KOPT-K1 (cell line): ENCODE results near the gene PEX13.
"Not testable (repeated sequence)": the region's sequence is repeated elsewhere in the genome, so short reads cannot be mapped to it uniquely, and the experiment has no call there.

Experiments
- H3K27ac ChIP-seq: fragments of 200-600 bp; sonication (generic); 2 replicates; pipeline ENCODE4 v1.5.1; 2016; ENCODE audit warnings: antibody characterized with exemption, mild to moderate bottlenecking, low read depth, low read length; ENCODE audit not compliant: poor library complexity, severe bottlenecking
- H3K36me3 ChIP-seq: fragments of 200-600 bp; sonication (generic); 2 replicates; pipeline ENCODE4 v1.5.1; 2017; ENCODE audit warnings: antibody characterized with exemption, mild to moderate bottlenecking, low read length, moderate library complexity; ENCODE audit not compliant: insufficient read depth
- H3K9me3 ChIP-seq: fragments of 200-600 bp; sonication (generic); 2 replicates; pipeline ENCODE4 v1.5.1; 2017; ENCODE audit warnings: antibody characterized with exemption, low read length, mild to moderate bottlenecking; ENCODE audit not compliant: insufficient read depth, poor library complexity, severe bottlenecking

PEX13 gene

DNA sequence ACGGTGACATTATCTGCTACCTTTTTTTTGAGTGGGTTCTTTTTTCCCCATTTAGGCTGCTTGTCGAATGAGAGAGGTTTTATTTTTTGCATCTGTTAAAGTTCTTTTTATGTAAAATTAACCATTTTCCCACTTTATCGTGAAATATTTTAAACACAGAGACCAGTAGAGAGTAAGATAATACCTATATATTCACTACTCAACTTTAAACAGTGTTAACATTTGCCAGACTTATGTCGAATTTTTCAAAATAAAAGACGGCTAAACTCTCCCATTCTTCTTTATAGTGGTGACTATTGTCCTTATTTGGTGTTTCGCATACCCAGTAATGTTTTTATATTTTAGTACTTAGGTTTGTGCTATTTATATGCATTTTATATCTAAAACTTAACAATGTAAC lies 1.3 kb downstream of the PEX13 start:
- peaks cover 16% of the 10 kb centered on the region for H3K9me3 ChIP-seq
- peaks cover 28% of the 10 kb centered on the region for H3K36me3 ChIP-seq
- peak overlapping the region; percentile 86 for H3K27ac ChIP-seq

GRCh38 chr2:61021228-61021660 lies 3.7 kb downstream of the PEX13 start:
- H3K36me3 ChIP-seq, result peaks cover 40% of the 10 kb centered on the region
- H3K27ac ChIP-seq, result no peak overlapping the region
- H3K9me3 ChIP-seq, result peaks cover 16% of the 10 kb centered on the region

DNA sequence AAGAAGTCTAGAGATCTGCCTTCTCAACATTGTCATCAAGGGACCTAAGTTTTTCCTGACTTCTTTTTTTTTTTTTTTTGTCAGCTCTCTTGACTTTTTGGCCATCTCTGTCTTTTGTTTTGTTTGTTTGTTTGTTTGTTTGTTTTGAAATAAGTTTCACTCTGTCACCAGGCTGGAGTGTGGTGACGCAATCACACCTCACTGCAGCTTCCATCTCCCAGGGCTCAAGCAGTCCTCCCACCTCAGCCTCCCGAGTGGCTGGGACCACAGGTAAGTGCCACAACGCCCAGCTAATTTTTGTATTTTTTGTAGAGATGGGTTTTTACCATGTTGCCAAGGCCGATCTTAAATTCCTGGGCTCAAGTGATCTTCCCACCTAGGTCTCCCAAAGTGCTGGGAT lies 6.2 kb downstream of the PEX13 start:
- peaks cover 16% of the 10 kb centered on the region for H3K9me3 ChIP-seq
- H3K36me3 ChIP-seq, result peaks cover 55% of the 10 kb centered on the region
- H3K27ac ChIP-seq, result no peak overlapping the region

DNA sequence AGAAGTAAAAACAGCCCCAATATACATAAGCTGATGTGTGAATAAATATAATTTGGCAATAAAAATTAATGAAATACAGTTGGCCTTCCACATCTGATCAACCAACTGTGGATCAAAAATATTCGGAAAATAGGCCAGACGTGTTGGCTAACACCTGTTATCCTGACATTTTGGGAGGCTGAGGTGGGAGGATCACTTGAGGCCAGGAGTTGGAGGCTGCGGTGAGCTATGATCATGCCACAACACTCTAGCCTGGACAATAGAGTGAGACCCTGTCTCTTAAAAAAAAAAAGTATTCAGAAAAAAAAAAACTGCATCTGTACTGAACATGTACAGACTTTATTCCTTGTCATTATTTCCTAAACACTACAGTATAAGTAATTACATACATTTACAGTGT lies 12.0 kb downstream of the PEX13 start:
- H3K9me3 ChIP-seq, result peaks cover 5% of the 10 kb centered on the region
- no peak overlapping the region for H3K27ac ChIP-seq
- H3K36me3 ChIP-seq, result peaks cover 58% of the 10 kb centered on the region

DNA sequence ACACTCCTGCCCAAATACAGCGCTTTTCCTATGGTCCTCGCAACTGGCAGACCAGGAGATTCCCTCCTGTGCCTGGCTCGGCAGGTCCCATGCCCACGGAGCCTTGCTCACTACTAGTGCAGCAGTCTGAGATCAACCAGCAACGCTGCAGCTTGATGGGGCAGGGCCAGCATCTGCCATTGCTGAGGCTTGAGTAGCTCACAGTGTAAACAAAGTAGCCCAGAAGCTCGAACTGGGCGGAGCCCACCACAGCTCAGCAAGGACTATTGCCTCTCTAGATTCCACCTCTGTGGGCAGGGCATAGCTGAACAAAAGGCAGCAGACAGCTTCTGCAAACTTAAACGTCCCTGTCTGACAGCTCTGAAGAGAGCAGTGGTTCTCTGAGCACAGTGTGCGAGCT lies 17.1 kb downstream of the PEX13 start:
- Histone ChIP-seq H3K36me3 (peaks cover 51% of the 10 kb centered on the region), H3K9me3 (peaks cover 24% of the 10 kb centered on the region)
- not testable (repeated sequence) for H3K27ac ChIP-seq

- Histone ChIP-seq H3K9me3 (peaks cover 24% of the 10 kb centered on the region), H3K36me3 (peaks cover 41% of the 10 kb centered on the region)
- H3K27ac ChIP-seq, result not testable (repeated sequence)
Observed at GRCh38 chr2:61036643-61037042, 19.1 kb downstream of the PEX13 start.

DNA sequence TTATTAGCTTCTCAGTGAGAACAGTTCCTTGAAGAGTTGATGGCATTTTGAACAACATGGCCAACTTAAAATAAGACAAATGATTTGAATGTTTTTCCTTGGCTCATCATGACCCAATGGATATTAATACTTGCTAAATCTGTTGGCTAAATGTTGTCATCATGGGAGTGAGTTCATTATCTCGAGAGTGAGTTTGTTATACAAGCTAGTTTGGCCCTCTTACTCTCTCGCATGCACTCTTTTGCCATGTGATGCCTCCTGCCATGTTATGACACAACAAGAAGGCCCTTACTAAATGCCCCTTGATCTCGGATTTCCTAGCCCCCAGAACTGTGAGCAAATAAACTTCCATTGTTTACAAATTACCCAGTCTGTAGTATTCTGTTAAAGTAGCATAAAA lies 25.3 kb downstream of the PEX13 start:
- Histone ChIP-seq H3K36me3 (peaks cover 46% of the 10 kb centered on the region), H3K9me3 (no peaks in the 10 kb centered on the region), H3K27ac (no peak overlapping the region)

DNA sequence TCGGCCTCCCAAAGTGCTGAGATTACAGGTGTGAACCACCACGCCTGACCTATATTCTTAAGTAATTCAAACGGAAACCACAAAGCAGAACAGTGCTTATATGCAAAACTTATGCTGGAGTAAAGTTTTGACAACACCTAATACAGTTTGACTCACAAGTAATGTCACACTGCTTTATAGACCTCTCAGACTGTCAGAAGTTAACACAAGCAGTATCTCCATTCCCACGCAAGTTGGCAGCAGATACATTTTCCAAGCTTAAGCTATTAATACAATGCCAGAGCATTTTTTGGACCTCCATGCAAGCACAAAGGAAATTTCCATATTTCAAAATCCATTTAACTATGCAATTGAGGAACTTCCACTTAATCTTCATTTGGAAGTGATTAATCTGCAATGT lies 27.1 kb downstream of the PEX13 start:
- H3K9me3 ChIP-seq, result no peaks in the 10 kb centered on the region

DNA sequence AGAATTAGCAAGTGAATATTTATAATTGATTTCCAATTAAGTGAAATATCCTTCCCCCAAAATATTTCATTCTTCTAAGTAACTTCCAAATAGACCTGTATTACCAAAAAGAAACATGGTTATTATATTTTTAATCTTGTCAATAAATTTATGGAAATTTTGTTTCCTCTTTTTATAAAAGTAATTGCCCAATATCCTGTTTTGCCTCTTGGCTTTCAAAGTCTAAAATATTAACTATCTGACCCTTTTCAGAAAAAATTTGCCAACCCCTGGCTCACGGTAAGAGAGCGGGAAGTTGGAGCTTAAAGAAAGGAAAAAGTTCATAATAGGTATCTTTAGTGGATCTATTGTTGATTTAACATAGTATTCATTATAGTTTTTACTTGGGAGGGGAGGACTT lies 27.7 kb downstream of the PEX13 start:
- Histone ChIP-seq H3K9me3 (no peaks in the 10 kb centered on the region), H3K36me3 (peaks cover 70% of the 10 kb centered on the region), H3K27ac (no peak overlapping the region)

More for the DNA sequence above, 27.1 kb downstream of the PEX13 start:
- peaks cover 64% of the 10 kb centered on the region for H3K36me3 ChIP-seq
- no peak overlapping the region for H3K27ac ChIP-seq

DNA sequence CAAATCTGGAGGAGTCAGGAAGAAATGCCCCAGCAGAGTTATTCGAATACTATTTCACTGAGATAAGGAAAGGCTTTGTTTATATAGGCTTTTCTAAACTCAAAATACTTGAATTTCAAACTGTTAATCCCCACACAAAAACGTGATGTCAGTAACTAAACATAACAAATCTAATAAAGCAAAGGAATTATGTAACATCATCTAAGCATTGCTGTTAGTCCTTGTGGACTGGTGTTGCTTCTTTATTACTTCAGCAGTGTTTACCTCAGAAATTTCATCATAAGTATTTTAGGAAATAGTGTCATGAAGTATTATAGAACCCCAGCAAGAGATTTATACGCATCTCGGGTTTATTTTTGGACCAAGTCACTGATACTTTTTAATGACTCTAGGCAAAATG lies 28.5 kb downstream of the PEX13 start:
- H3K27ac ChIP-seq, result no peak overlapping the region
- no peaks in the 10 kb centered on the region for H3K9me3 ChIP-seq
- peaks cover 78% of the 10 kb centered on the region for H3K36me3 ChIP-seq

- no peak overlapping the region for H3K27ac ChIP-seq
- H3K9me3 ChIP-seq, result no peaks in the 10 kb centered on the region
- peaks cover 48% of the 10 kb centered on the region for H3K36me3 ChIP-seq
Observed at GRCh38 chr2:61055557-61055956, 38.0 kb downstream of the PEX13 start.

DNA sequence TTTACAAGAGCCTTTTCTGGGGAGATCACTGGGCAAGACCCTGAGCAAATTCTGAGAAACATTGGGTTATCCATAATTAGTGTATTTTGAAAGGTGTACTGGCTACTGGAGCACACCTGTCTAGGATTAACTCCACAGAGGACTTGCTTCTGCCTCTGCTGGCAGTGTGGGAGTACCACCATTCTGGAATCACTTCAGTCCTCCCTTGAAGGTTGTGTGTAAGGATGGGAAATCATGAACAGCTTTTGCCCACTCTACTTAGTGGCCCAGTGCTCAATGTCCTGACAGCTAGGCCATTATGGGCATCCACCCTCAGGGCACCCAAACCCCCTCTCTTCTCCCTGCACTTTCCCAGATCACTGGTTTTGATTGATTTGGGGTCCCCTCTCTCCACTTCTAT lies 40.0 kb downstream of the PEX13 start:
- no peak overlapping the region for H3K27ac ChIP-seq
- peaks cover 38% of the 10 kb centered on the region for H3K36me3 ChIP-seq
- H3K9me3 ChIP-seq, result no peaks in the 10 kb centered on the region

DNA sequence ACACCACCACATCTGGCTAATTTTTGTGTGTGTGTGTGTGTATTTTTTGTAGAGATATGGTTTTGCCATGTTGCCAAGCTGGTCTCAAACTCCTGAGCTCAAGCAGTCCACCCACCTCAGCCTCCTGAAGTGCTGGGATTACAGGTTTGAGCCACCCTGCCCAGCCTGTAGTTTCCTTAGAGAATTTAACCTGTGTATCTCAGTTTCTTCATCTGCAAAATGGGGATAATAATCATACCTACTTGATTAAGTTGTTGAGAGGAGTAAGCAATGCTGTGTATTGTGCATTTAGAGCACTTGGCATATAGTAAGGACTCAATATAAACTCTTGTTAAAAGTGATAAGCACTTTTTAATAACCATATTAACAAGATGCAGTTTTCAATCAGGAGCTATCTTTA lies 41.9 kb downstream of the PEX13 start:
- Histone ChIP-seq H3K27ac (no peak overlapping the region), H3K36me3 (peaks cover 26% of the 10 kb centered on the region)

GRCh38 chr2:61065714-61066709 lies 48.5 kb downstream of the PEX13 start, which contains the start of gene SANBR:
TSS of gene SANBR (plus strand) at chr2:61065871. CDS start at chr2:61070351, 4,480 bp downstream.
- Histone ChIP-seq H3K27ac (peak within 1 kb of the TSS; percentile 54), H3K36me3 (peaks cover 3% of the 10 kb centered on the region; the same call in 1 of the 2 replicates), H3K9me3 (no peaks in the 10 kb centered on the region)

More for the DNA sequence above, 41.9 kb downstream of the PEX13 start:
- H3K9me3 ChIP-seq, result no peaks in the 10 kb centered on the region

DNA sequence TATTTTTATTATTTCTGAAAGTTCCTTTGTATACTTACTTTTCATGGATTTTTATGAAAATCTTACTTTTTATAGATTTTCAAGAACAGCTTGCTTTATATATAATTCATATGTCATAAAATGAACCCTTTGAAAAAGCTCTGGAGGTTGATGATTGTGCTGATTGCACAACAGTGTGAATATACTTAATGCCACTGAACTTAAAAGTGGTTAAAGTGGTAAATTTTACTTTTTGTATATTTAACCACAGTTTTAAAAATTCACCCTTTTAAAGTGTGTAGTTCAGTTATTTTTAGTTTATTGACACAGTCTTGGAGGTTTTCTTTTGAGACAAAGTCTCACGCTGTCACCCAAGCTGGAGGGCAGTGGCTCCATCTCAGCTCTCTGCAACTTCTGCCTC lies 56.6 kb downstream of the PEX13 start:
- H3K27ac ChIP-seq, result no peak overlapping the region
- no peaks in the 10 kb centered on the region for H3K9me3 ChIP-seq
- peaks cover 6% of the 10 kb centered on the region; the same call in 1 of the 2 replicates for H3K36me3 ChIP-seq

DNA sequence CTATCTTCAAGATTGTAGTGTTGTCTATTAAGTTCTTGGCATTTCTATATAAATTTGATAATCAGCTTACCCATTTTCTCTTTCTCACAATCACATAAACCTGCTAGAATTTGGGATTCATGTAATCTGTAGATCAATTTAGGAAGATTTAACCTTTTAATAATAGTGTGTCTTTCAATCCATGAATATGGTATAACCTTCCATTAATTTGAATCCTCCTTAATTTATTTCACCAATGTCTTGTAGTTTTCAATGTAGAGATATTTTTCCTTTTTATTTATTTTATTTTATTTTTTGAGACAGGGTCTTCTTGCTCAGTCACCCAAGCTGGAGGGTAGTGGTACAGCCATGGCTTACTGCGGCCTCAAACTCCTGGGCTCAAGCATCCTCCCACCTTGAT lies 68.4 kb downstream of the PEX13 start:
- no peak overlapping the region for H3K27ac ChIP-seq
- H3K36me3 ChIP-seq, result no peaks in the 10 kb centered on the region; the same call in 1 of the 2 replicates
- H3K9me3 ChIP-seq, result no peaks in the 10 kb centered on the region
